Fibroblast of pulmonary artery (primary cell): Measurements from ENCODE around the gene STARD10.

ENCODE experiments used
- DNase-seq: peaks from one replicate; pipeline ENCODE4 v3.0.0-alpha.2; 2010; ENCODE audit warnings: low read depth
- H3K4me3 ChIP-seq: replicated peaks from 2 replicates; pipeline ENCODE4 v1.5.1; 2011; ENCODE audit warnings: low read depth, mild to moderate bottlenecking, control low read depth, low read length, moderate library complexity
- TF ChIP-seq, protein P1 (sequence below): IDR thresholded peaks from 2 replicates; pipeline ENCODE4 v1.5.1; 2011; ENCODE audit warnings: mild to moderate bottlenecking, control low read depth, low read length, inconsistent platforms; ENCODE audit errors: missing control alignments

STARD10 gene

GRCh38 chr11:72710278-72710677, 83.6 kb downstream of the STARD10 start:
- H3K4me3 ChIP-seq = no peak overlapping the region
- TF ChIP-seq, protein P1, sequence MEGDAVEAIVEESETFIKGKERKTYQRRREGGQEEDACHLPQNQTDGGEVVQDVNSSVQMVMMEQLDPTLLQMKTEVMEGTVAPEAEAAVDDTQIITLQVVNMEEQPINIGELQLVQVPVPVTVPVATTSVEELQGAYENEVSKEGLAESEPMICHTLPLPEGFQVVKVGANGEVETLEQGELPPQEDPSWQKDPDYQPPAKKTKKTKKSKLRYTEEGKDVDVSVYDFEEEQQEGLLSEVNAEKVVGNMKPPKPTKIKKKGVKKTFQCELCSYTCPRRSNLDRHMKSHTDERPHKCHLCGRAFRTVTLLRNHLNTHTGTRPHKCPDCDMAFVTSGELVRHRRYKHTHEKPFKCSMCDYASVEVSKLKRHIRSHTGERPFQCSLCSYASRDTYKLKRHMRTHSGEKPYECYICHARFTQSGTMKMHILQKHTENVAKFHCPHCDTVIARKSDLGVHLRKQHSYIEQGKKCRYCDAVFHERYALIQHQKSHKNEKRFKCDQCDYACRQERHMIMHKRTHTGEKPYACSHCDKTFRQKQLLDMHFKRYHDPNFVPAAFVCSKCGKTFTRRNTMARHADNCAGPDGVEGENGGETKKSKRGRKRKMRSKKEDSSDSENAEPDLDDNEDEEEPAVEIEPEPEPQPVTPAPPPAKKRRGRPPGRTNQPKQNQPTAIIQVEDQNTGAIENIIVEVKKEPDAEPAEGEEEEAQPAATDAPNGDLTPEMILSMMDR = no peak
- no peak for DNase-seq

DNA sequence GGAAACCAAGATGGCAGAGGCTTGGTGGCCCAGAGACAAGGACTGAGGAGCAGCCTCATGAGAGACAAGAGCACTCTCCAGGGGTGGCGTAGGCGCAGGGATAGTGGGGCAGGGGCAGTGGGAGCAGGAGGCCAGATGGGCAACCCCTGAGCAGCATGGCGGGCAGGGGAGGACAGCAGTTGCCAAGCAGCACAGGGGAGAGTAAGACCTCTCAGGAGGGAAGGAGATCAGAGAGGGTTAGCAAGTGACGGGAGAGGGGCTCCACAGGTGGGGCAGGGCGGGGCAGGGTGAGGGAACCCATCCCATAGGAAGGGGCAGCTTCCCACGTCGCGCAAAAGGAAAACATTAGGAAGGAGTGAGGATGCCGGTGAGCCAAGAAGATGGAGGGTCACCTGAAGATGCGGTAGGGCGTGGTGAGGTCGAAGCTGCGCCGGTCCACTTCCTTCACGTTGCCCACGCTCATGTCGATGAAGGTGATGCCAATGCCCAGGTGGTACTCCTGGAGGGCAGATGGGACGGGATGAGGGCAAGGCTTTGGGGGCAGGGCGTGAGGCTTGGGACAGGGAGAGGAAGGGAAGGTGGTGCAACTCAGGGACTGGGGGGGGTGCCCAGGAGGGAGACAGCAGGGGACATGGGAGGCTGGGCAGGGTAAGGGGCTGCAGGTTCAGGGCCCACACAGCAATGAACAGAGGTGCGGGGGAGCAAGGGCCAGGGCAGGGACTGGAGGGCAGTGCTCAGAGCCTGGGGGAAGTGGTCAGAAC, 84.2 kb downstream of the STARD10 start:
- TF ChIP-seq, protein P1 = no peak

DNA sequence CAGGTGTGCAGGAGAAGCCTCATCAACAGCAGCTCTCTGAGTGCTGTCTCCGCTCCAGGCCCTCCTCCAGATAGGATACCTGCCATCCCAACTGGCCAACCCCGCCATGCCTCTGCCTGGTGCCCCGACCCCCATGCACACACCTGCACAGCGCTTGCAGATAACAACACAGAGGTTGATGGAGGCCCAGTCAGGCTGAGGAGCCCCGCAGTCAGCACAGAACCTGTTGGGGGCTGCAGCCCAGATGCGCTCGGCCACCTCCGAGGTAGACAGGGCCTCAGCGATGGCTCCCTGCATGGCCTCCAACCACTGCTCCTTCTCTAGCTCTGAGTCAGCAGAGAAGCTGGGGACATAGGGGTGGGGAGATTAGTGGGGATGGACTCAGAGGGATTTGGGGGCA, 86.8 kb downstream of the STARD10 start:
- H3K4me3 ChIP-seq = no peak overlapping the region
- no peak for DNase-seq
- TF ChIP-seq, protein P1 = no peak

More for the DNA sequence above, 84.2 kb downstream of the STARD10 start:
- no peak overlapping the region for H3K4me3 ChIP-seq
- DNase-seq = no peak

DNA sequence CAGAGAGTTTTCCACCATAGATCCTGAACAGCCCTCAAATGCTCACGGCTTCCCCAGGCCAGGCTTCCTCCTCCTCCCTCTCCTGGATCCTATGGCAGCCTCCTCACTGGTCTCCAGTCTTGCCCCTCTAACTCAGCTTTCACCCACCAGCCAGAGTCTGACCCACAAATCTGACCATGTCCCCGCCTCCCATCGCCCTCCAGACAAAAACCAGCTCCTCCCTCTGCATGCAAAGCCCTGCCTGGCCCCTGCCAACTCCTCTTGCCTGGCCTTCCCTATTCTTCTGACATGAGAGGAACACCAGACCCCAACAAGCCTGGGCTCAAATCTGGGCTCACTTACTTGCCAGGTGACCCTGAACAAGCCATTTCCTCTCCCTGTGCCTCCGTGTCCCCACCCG, 87.3 kb downstream of the STARD10 start:
- TF ChIP-seq, protein P1 = no peak
- no peak overlapping the region for H3K4me3 ChIP-seq
- DNase-seq = no peak

- DNase-seq = no peak
- no peak overlapping the region for H3K4me3 ChIP-seq
- TF ChIP-seq, protein P1 = no peak
Observed at GRCh38 chr11:72705442-72706365, 88.1 kb downstream of the STARD10 start.

- DNase-seq = no peak
- no peak overlapping the region for H3K4me3 ChIP-seq
- TF ChIP-seq, protein P1 = no peak
Observed at GRCh38 chr11:72704783-72705265, 89.0 kb downstream of the STARD10 start.
